Subcutaneous adipose tissue (tissue), 4 donors: ENCODE data around the gene GUCA2B. TPM values are rescaled to one million over a fixed set of nuclear protein-coding genes. Genes with fewer than 3 reads are reported as not detected.

Experiments
- CTCF ChIP-seq: fragments of 450-650 bp; IDR thresholded peaks from one replicate; pipeline ENCODE4 v1.5.1; 2016; ENCODE audit warnings: low read depth, mild to moderate bottlenecking, control low read depth, antibody characterized with exemption, moderate library complexity
- total RNA-seq, 4 donors: library from RNA; depleted of rRNA; stranded (reverse); fragments of >200 nt; gene quantifications; one replicate each; pipeline ENCODE4 v1.1.0, GENCODE V29; 2016

GUCA2B gene
- total RNA-seq, 4 donors from 2014 or later = not detected

DNA sequence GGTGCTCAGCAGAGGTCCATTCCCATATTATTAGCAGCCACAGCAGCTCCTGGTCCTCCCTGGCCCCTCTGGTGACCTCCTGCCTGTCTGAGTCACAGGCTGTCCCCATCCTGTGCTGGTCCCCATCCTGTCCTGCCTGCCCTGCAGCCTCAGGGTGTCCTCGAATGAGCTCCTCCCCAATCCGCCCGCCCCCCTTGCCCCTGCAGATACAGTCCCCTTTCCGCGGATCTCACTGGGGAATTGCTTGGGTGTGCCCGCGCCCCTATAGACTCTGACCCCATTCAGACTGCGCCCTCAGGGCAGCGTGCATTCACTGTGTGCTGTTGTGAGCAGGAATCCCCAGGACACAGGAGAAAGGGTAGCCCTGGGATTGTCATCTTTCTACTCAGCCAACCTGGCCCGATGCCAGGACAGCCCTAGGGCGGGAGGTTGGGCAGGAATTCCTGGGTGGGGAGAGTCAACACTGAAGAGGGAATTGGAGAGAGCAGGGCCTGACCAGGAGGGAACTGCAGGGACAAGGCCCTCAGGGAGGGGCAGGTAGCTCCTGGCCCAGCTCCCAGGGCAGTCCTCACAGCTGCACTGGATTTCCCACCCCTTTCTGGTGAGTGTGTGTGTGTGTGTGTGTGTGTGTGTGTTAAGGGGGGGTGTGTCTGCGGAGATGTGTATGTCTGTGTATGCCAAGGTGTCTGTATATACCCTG lies 12.5 kb downstream of the GUCA2B start:
- TF ChIP-seq CTCF = no peak

DNA sequence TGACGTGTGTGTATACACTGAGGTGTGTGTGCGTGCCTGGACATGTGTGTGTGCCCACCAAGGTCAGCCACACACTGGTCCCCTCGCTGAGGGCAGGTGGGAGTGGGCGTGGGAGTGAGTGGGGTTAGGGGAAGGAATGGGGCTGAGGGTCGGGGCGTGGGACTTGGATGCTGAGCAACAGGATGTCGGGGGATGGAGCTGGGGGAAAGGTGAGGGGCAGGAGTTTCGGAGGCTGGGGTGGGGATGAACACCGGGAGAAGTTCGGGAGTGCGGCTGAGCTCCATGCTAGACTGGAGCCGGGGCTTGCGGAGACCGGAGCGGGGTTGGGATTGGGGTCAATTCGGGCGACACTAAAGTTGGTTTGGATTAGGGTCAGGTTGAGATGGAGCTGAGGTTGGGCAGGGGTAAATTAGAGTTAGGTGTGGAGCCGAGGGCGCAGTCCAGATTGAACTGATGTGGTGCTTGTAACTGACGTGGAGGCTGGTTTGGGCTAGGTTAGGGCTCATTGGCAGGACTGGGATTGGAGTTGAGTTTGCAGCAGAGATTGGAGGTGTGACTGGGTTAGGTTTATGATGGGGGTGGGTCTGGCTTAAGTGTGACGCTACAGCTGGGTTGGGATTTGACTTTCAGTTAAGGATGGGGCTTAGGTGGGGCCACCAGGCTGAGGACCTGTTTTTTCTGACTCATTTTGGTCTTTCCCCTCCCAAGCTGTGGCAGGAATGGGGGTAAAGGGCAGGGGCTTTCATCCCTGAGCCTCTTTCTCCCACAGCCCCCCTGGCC lies 14.6 kb downstream of the GUCA2B start:
- TF ChIP-seq CTCF = no peak

DNA sequence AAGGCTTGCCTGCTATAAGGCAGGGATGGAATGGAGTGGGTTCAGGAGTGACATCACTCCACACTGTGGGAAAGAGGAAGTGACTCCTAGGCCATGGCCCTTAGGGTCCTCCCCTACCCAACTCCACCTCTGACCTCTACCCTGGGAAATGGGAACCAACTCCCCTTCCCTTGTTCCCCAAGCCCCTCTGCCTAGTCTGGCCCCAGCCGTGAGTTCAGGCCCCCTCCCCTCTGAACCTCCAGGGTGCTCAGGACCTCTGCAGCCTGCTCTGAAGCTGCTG lies 15.1 kb downstream of the GUCA2B start:
- no peak for TF ChIP-seq CTCF

DNA sequence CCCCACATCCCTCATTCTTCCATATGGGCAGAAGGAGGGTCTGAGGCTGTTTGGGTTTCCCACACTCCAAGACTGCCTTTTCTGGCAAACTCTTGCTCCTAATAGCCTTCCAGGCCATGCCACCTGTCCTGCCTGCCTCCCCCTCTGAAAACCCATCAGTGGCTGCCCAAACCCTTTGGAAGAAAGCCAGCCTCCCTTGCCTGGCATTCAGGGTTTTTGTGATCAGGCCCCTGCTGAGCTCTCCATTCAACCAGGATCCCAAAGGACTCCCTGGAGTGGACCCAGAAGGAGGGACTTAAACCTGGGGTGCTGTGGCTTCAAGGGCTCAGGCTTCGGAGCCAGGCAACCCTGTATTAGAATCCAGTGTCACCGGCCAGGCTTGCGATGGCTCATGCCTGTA lies 15.6 kb downstream of the GUCA2B start:
- TF ChIP-seq CTCF = no peak

- TF ChIP-seq CTCF = no peak
Measured at GRCh38 chr1:42170779-42171621, 17.8 kb downstream of the GUCA2B start.

GRCh38 chr1:42171679-42172266 lies 18.6 kb downstream of the GUCA2B start:
- no peak for TF ChIP-seq CTCF
